Naive B cell (primary cell): ENCODE data around the gene NIPSNAP3A. TPM values are rescaled to one million over a fixed set of nuclear protein-coding genes. Genes with fewer than 3 reads are reported as not detected.
"Not testable (repeated sequence)": the region's sequence is repeated elsewhere in the genome, so short reads cannot be mapped to it uniquely, and the experiment has no call there.

ENCODE experiments used
- ATAC-seq, 2 donors: fragments of 150-1000 bp; cut with Tn5 transposase; 2 replicates each; pipeline ENCODE4 v1.10.0; 2021; ENCODE audit warnings: low read depth in 2 of 2, mild to moderate bottlenecking in 2 of 2, moderate library complexity in 2 of 2
- DNase-seq: peaks from one replicate; pipeline ENCODE4 v3.0.0; 2022
- H3K27ac Mint-ChIP-seq, 6 donors: one replicate each; pipeline ENCODE4 v1.8.0; 2020 to 2022; ENCODE audit warnings: mild to moderate bottlenecking in 6 of 6, mixed read lengths in 6 of 6, moderate library complexity in 5 of 6, inconsistent platforms in 2 of 6
- H3K27me3 Mint-ChIP-seq, 3 donors: one replicate each; pipeline ENCODE4 v1.8.0; 2021 to 2022; ENCODE audit warnings: mixed read lengths in 3 of 3, mild to moderate bottlenecking in 1 of 3
- H3K36me3 Mint-ChIP-seq, 2 donors: one replicate each; pipeline ENCODE4 v1.8.0; 2020 to 2022; ENCODE audit warnings: mixed read lengths in 2 of 2, inconsistent platforms in 1 of 2, mild to moderate bottlenecking in 1 of 2
- H3K4me1 Mint-ChIP-seq, 3 donors: one replicate each; pipeline ENCODE4 v1.8.0; 2020 to 2022; ENCODE audit warnings: mixed read lengths in 3 of 3, inconsistent platforms in 1 of 3, mild to moderate bottlenecking in 1 of 3, moderate library complexity in 1 of 3
- H3K4me3 Mint-ChIP-seq, 8 donors: one replicate each; pipeline ENCODE4 v1.8.0; 2020 to 2022; ENCODE audit warnings: mild to moderate bottlenecking in 8 of 8, mixed read lengths in 8 of 8, moderate library complexity in 8 of 8, inconsistent platforms in 2 of 8
- H3K9me3 Mint-ChIP-seq, 7 donors: one replicate each; pipeline ENCODE4 v1.8.0; 2020 to 2022; ENCODE audit warnings: mixed read lengths in 7 of 7, mild to moderate bottlenecking in 5 of 7, inconsistent platforms in 2 of 7, moderate library complexity in 1 of 7
- polyA plus RNA-seq, 6 donors: library from polyadenylated mRNA; unstranded; fragments of 300-500 nt; fragmentation: Illumina TruSeq; gene quantifications; one replicate each; pipeline ENCODE4 v1.2.3, GENCODE V29; 2021; ENCODE audit warnings: low read depth in 6 of 6

NIPSNAP3A gene
- polyA plus RNA-seq, 6 donors from 2014 or later = 22.1 to 60.3 (median 28.3) TPM

GRCh38 chr9:104750185-104750767 is 2.8 kb downstream of the NIPSNAP3A start:
- H3K4me1 Mint-ChIP-seq = peaks cover 23 to 41% (median 25%) of the 10 kb centered on the region in 3 donors
- peaks cover 0 to 21% of the 10 kb centered on the region in 2 donors for H3K36me3 Mint-ChIP-seq
- no peaks in the 10 kb centered on the region for H3K27me3 Mint-ChIP-seq
- H3K4me3 Mint-ChIP-seq = peak overlapping the region in 2 of 8 donors; percentile 7 to 75
- DNase-seq (no peak), ATAC-seq (no peak)
- H3K9me3 Mint-ChIP-seq = no peaks in the 10 kb centered on the region
- peak overlapping the region in 3 of 6 donors; percentile 9 to 49 (median 14) for H3K27ac Mint-ChIP-seq

GRCh38 chr9:104758974-104759373 is 11.5 kb downstream of the NIPSNAP3A start:
- Mint-ChIP-seq H3K27me3 (no peaks in the 10 kb centered on the region), H3K4me1 (peaks cover 7 to 19% (median 18%) of the 10 kb centered on the region in 3 donors), H3K36me3 (peaks cover 0 to under 1% of the 10 kb centered on the region in 2 donors), H3K9me3 (no peaks in the 10 kb centered on the region), H3K4me3 (no peak overlapping the region), H3K27ac (peak overlapping the region in 3 of 6 donors; percentile 5 to 67 (median 42))
- ATAC-seq (no peak), DNase-seq (no peak)

GRCh38 chr9:104765138-104765537 is 17.7 kb downstream of the NIPSNAP3A start:
- H3K27me3 Mint-ChIP-seq = no peaks in the 10 kb centered on the region
- no peaks in the 10 kb centered on the region for H3K36me3 Mint-ChIP-seq
- no peak for DNase-seq
- ATAC-seq = peak in 1 of 2 donors; percentile 5
- H3K9me3 Mint-ChIP-seq = no peaks in the 10 kb centered on the region
- H3K27ac Mint-ChIP-seq = peak overlapping the region; percentile 28 to 98 (median 84)
- peak overlapping the region; percentile 90 to 97 (median 94) for H3K4me3 Mint-ChIP-seq
- peaks cover 18 to 48% (median 22%) of the 10 kb centered on the region in 3 donors for H3K4me1 Mint-ChIP-seq

GRCh38 chr9:104766025-104766424 is 18.5 kb downstream of the NIPSNAP3A start:
- Mint-ChIP-seq H3K4me1 (peaks cover 19 to 56% (median 29%) of the 10 kb centered on the region in 3 donors), H3K27ac (peak overlapping the region in 1 of 6 donors; percentile 96), H3K36me3 (no peaks in the 10 kb centered on the region), H3K27me3 (no peaks in the 10 kb centered on the region), H3K4me3 (peak overlapping the region in 1 of 8 donors; percentile 92), H3K9me3 (no peaks in the 10 kb centered on the region)
- ATAC-seq = no peak
- DNase-seq = no peak

- Mint-ChIP-seq H3K36me3 (no peaks in the 10 kb centered on the region), H3K27me3 (no peaks in the 10 kb centered on the region), H3K9me3 (peaks cover 0 to 7% (median 0%) of the 10 kb centered on the region in 7 donors), H3K4me3 (peak overlapping the region in 1 of 8 donors; percentile 28), H3K27ac (no peak overlapping the region), H3K4me1 (peaks cover 19 to 64% (median 30%) of the 10 kb centered on the region in 3 donors)
- DNase-seq (no peak), ATAC-seq (no peak)
Measured at GRCh38 chr9:104767507-104767906, 20.0 kb downstream of the NIPSNAP3A start.

- DNase-seq, H3K9me3 Mint-ChIP-seq, H3K36me3 Mint-ChIP-seq, ATAC-seq, H3K27me3 Mint-ChIP-seq: not testable (repeated sequence)
- H3K27ac Mint-ChIP-seq = peak overlapping the region in 2 of 6 donors; percentile 84 to 88
- H3K4me3 Mint-ChIP-seq = peak overlapping the region in 5 of 8 donors; percentile 64 to 85 (median 71)
- H3K4me1 Mint-ChIP-seq = peaks cover 19 to 59% (median 29%) of the 10 kb centered on the region in 3 donors
Measured at GRCh38 chr9:104769029-104769428, 21.5 kb downstream of the NIPSNAP3A start.

- ATAC-seq (peak; percentile 66 to 78), DNase-seq (peak; percentile 25)
- Mint-ChIP-seq H3K27ac (peak overlapping the region; percentile 84 to 98 (median 92)), H3K4me1 (peaks cover 19 to 54% (median 29%) of the 10 kb centered on the region in 3 donors), H3K9me3 (peaks cover 0 to 7% (median 0%) of the 10 kb centered on the region in 7 donors), H3K36me3 (no peaks in the 10 kb centered on the region), H3K27me3 (no peaks in the 10 kb centered on the region), H3K4me3 (peak overlapping the region; percentile 64 to 91 (median 76))
Measured at GRCh38 chr9:104769655-104770054, 22.2 kb downstream of the NIPSNAP3A start.

GRCh38 chr9:104772714-104773510 is 25.4 kb downstream of the NIPSNAP3A start:
- DNase-seq = no peak
- Mint-ChIP-seq H3K36me3 (no peaks in the 10 kb centered on the region), H3K27ac (peak overlapping the region in 5 of 6 donors; percentile 25 to 80 (median 49)), H3K4me1 (peaks cover 17 to 39% (median 23%) of the 10 kb centered on the region in 3 donors), H3K27me3 (no peaks in the 10 kb centered on the region), H3K9me3 (peaks cover 0 to 7% (median 0%) of the 10 kb centered on the region in 7 donors), H3K4me3 (peak overlapping the region in 4 of 8 donors; percentile 23 to 32 (median 31))
- no peak for ATAC-seq

GRCh38 chr9:104774132-104774531 is 26.6 kb downstream of the NIPSNAP3A start:
- DNase-seq = no peak
- no peak for ATAC-seq
- H3K27ac Mint-ChIP-seq = no peak overlapping the region
- peaks cover 0 to 7% of the 10 kb centered on the region in 2 donors for H3K36me3 Mint-ChIP-seq
- H3K9me3 Mint-ChIP-seq = peaks cover 0 to 7% (median 0%) of the 10 kb centered on the region in 7 donors
- peaks cover 23 to 33% (median 25%) of the 10 kb centered on the region in 3 donors for H3K4me1 Mint-ChIP-seq
- H3K27me3 Mint-ChIP-seq = no peaks in the 10 kb centered on the region
- no peak overlapping the region for H3K4me3 Mint-ChIP-seq

- ATAC-seq (peak; percentile 97 to 98), DNase-seq (peak; percentile 76)
- peaks cover 0 to 7% of the 10 kb centered on the region in 2 donors for H3K36me3 Mint-ChIP-seq
- H3K4me1 Mint-ChIP-seq = peaks cover 18 to 26% (median 22%) of the 10 kb centered on the region in 3 donors
- peak overlapping the region in 1 of 8 donors; percentile 23 for H3K4me3 Mint-ChIP-seq
- peaks cover 0 to 7% (median 0%) of the 10 kb centered on the region in 7 donors for H3K9me3 Mint-ChIP-seq
- no peaks in the 10 kb centered on the region for H3K27me3 Mint-ChIP-seq
- H3K27ac Mint-ChIP-seq = no peak overlapping the region
Measured at GRCh38 chr9:104774831-104775573, 27.5 kb downstream of the NIPSNAP3A start.

- Mint-ChIP-seq H3K9me3 (peaks cover 0 to 7% (median 0%) of the 10 kb centered on the region in 7 donors), H3K27me3 (no peaks in the 10 kb centered on the region), H3K27ac (no peak overlapping the region), H3K4me1 (peaks cover 21 to 27% (median 22%) of the 10 kb centered on the region in 3 donors), H3K36me3 (peaks cover 0 to 7% of the 10 kb centered on the region in 2 donors), H3K4me3 (no peak overlapping the region)
- ATAC-seq = peak; percentile 41 to 51
- DNase-seq = no peak
Measured at GRCh38 chr9:104775574-104775936, 28.1 kb downstream of the NIPSNAP3A start.

- no peak overlapping the region for H3K27ac Mint-ChIP-seq
- H3K4me1 Mint-ChIP-seq = peaks cover 23 to 26% (median 25%) of the 10 kb centered on the region in 3 donors
- no peak for DNase-seq
- no peak overlapping the region for H3K4me3 Mint-ChIP-seq
- H3K9me3 Mint-ChIP-seq = peaks cover 0 to 7% (median 0%) of the 10 kb centered on the region in 7 donors
- no peaks in the 10 kb centered on the region for H3K27me3 Mint-ChIP-seq
- H3K36me3 Mint-ChIP-seq = peaks cover 0 to 7% of the 10 kb centered on the region in 2 donors
- no peak for ATAC-seq
Measured at GRCh38 chr9:104775976-104776375, 28.5 kb downstream of the NIPSNAP3A start.

GRCh38 chr9:104776797-104777196 is 29.3 kb downstream of the NIPSNAP3A start:
- H3K9me3 Mint-ChIP-seq = no peaks in the 10 kb centered on the region
- H3K27me3 Mint-ChIP-seq = no peaks in the 10 kb centered on the region
- peaks cover 0 to 7% of the 10 kb centered on the region in 2 donors for H3K36me3 Mint-ChIP-seq
- no peak for ATAC-seq
- no peak for DNase-seq
- H3K4me1 Mint-ChIP-seq = peaks cover 19 to 27% (median 20%) of the 10 kb centered on the region in 3 donors
- no peak overlapping the region for H3K4me3 Mint-ChIP-seq
- H3K27ac Mint-ChIP-seq = no peak overlapping the region
